Pancreas (tissue), 10 donors: ENCODE measurements around the gene SLC25A24. TPM values are rescaled to one million over a fixed set of nuclear protein-coding genes. Genes with fewer than 3 reads are reported as not detected.
A peak's percentile ranks its signal among the peaks of the same experiment; 100 is the strongest.
"Not testable (repeated sequence)": the region's sequence is repeated elsewhere in the genome, so short reads cannot be mapped to it uniquely, and the experiment has no call there.

Source experiments
- ATAC-seq, 4 donors: fragments of 200-7000 bp; cut with Tn5 transposase; one replicate each; pipeline versions ENCODE4 v1.8.0 to v1.9.1; 2020; ENCODE audit warnings: mild to moderate bottlenecking in 4 of 4, moderate library complexity in 4 of 4
- DNase-seq, 6 donors: peaks; one replicate each; pipeline ENCODE4 v3.0.0-alpha.2; 2020
- FAIRE-seq: peaks from 2 replicates; lab custom pipeline; 2012; peaks lifted over from hg19 to GRCh38; lab: Jason Lieb, UNC
- H3K27ac ChIP-seq, 4 donors: fragments of 200-600 bp; sonication (generic); 1 replicate in 3 of 4; 2 replicates in 1 of 4; pipeline versions ENCODE4 v1.5.0 to v1.8.0; 2020
- H3K27me3 ChIP-seq, 4 donors: fragments of 200-600 bp; one replicate each; pipeline ENCODE4 v1.8.0; 2021
- H3K36me3 ChIP-seq, 3 donors: fragments of 200-600 bp; sonication (generic) in 1 of 3; one replicate each; pipeline versions ENCODE4 v1.5.0 to v1.8.0; 2020 to 2021
- H3K4me1 ChIP-seq, 3 donors: fragments of 200-600 bp; one replicate each; pipeline ENCODE4 v1.8.0; 2021
- H3K4me3 ChIP-seq, 4 donors: fragments of 200-600 bp; sonication (generic) in 2 of 4; one replicate each; pipeline versions ENCODE4 v1.5.0 to v1.8.0; 2020 to 2021
- H3K9me3 ChIP-seq, 4 donors: fragments of 200-600 bp; one replicate each; pipeline ENCODE4 v1.8.0; 2021
- WGBS, 2 donors: extraction: QIAGEN DNeasy Blood & Tissue Kit; methylation state at CpG; one replicate each; pipeline ENCODE4 v1.1.7; 2013; 5-methylcytosine and 5-hydroxymethylcytosine counted together
- intact Hi-C, 3 donors: fragments of 100-400 bp; cut with DNase I; formaldehyde crosslinking; loops; one replicate each; pipeline versions ENCODE4 v1.11.1 to v1.14.2; 2022
- polyA plus RNA-seq, 2 donors: library from polyadenylated mRNA; stranded (reverse); fragments of 200-250 nt; gene quantifications; one replicate each; pipeline ENCODE4 v1.2.3, GENCODE V29; 2013
- total RNA-seq, 6 donors: library from RNA; stranded (reverse); fragmentation: NEBNext Ultra II Directional in 4 of 6; extraction: Animal tissue kit (Norgen Biotek cat#: 25700) in 4 of 6; gene quantifications; one replicate each; pipeline versions ENCODE4 v1.2.1 to v1.2.4, GENCODE V29; 2021 to 2023
- TF ChIP-seq, protein P1 (sequence below), 4 donors: fragments of 200-600 bp; sonication (generic) in 3 of 4; IDR thresholded peaks; one replicate each; pipeline versions ENCODE4 v1.5.0 to v1.8.0; 2021; ENCODE audit warnings: antibody characterized with exemption in 4 of 4
- donor health status: healthy with polysubstance abuse.
- donor health status: DM: no; HTN: no; CAD: no; lungs with moderate emphysema.
- donor health status: DM: no; HTN: no; CAD: no.
- donor health status: control.
- donor health status: control.
- donor health status: Bipolar disorder and iron deficiency.
- donor health status: DM: yes; HTN: yes; CAD: no.
- donor health status: DM: no; HTN: no; CAD: no.
- donor health status: DM: no; HTN: no; CAD: no.
- donor health status: DM: yes; HTN: yes; CAD: no.

The SLC25A24 gene
- 10 to 100 TPM in 2 of 6 donors, 1 to 10 TPM in 4; 5.1 to 16.9 (median 7.3) TPM for total RNA-seq
- polyA plus RNA-seq, result 1 to 10 TPM; 3.3 to 9.4 TPM

DNA sequence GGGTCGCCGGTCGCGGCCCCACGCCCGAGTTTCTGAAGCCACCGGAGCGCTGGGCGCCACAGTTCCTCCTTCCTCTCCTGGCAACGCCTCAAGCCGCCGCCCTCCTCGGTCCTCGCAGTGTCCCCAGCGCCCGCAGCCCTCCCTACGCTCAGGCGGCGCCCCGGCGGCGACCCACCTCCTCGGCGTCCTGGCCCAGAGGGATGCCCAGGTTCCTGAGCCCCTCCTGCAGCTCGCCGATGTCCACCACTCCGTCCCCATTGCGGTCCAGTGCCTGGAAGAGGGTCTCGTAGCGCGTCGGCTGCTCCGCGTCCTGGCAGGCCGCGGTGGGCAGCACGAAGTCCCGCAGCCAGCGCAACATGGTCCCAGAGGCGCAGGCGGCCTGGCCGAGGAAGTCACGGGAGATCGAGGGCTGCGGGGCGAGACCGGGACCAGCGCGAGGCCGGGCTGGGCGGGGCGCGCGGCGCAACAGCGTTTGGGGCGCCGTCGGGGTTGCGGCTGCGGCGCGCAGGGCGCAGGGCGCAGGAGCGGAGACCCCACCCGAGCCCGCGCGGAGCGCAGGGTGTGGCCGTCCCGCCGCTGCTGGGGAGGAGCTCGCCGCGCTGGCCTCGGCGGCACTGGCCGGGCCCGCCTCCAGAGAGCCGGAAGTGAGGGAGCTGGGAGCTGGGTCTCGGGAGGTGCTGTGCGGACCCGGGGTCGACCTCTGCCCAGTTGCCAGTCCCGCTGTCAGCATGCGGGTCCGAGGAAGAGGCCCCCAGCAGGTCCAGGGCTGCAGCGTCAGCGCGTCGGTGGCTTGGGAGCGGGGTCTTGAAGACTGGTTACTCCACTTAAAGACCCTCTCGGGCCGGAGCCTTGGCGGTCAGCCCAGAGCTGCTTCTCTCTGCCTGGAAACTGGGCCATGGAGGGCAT lies at the start of gene SLC25A24:
Gene SLC25A24, minus strand, starts transcription at position 563 of the 906 bp plus-strand sequence. Its CDS starts 205 bp downstream, at position 358.
- intact Hi-C loops, result no loop called here
- H3K9me3 ChIP-seq, result no peaks in the 10 kb centered on the region
- 0% methylated on average over 81 to 97 of the region's 97 CpGs for WGBS, 2 donors

GRCh38 chr1:108243976-108244375 lies 43.8 kb upstream of the SLC25A24 start, which contains the start of gene NBPF4:
NBPF4 (minus strand) TSS chr1:108244076; CDS start chr1:108243761, 315 bp downstream.
- H3K4me3 ChIP-seq, ATAC-seq, H3K36me3 ChIP-seq, H3K27ac ChIP-seq, H3K27me3 ChIP-seq, H3K9me3 ChIP-seq, FAIRE-seq, DNase-seq, intact Hi-C loops, H3K4me1 ChIP-seq: not testable (repeated sequence)
- no CpG with 5 or more reads among the region's 3 CpGs for WGBS, 2 donors

More for the DNA sequence above, at the start of gene SLC25A24:
- no peaks in the 10 kb centered on the region for H3K27me3 ChIP-seq
- FAIRE-seq, result no peak
- peaks cover 4 to 9% (median 7%) of the 10 kb centered on the region in 3 donors for H3K4me1 ChIP-seq
- H3K27ac ChIP-seq, result peak within 1 kb of the TSS; percentile 63 to 89 (median 74)
- peak within 1 kb of the TSS; percentile 68 to 92 (median 88) for H3K4me3 ChIP-seq
- DNase-seq, result peak; percentile 77 to 92 (median 84)
- TF ChIP-seq, protein P1, sequence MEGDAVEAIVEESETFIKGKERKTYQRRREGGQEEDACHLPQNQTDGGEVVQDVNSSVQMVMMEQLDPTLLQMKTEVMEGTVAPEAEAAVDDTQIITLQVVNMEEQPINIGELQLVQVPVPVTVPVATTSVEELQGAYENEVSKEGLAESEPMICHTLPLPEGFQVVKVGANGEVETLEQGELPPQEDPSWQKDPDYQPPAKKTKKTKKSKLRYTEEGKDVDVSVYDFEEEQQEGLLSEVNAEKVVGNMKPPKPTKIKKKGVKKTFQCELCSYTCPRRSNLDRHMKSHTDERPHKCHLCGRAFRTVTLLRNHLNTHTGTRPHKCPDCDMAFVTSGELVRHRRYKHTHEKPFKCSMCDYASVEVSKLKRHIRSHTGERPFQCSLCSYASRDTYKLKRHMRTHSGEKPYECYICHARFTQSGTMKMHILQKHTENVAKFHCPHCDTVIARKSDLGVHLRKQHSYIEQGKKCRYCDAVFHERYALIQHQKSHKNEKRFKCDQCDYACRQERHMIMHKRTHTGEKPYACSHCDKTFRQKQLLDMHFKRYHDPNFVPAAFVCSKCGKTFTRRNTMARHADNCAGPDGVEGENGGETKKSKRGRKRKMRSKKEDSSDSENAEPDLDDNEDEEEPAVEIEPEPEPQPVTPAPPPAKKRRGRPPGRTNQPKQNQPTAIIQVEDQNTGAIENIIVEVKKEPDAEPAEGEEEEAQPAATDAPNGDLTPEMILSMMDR (IDR thresholded peaks at IDR 0.05), result no peak
- ATAC-seq, result peak; percentile 96 to 98 (median 96)
- H3K36me3 ChIP-seq, result no peaks in the 10 kb centered on the region

- FAIRE-seq, H3K36me3 ChIP-seq, H3K27me3 ChIP-seq, H3K27ac ChIP-seq, intact Hi-C loops, H3K4me3 ChIP-seq, H3K9me3 ChIP-seq, DNase-seq, H3K4me1 ChIP-seq: not testable (repeated sequence)
- peak in 3 of 4 donors; percentile 49 to 57 (median 55) for ATAC-seq
- no CpG with 5 or more reads among the region's 2 CpGs for WGBS, 2 donors
Measured at GRCh38 chr1:108239426-108239825, 39.3 kb upstream of the SLC25A24 start.

- intact Hi-C loops, H3K36me3 ChIP-seq, H3K4me1 ChIP-seq, H3K4me3 ChIP-seq, H3K9me3 ChIP-seq, ATAC-seq, H3K27ac ChIP-seq, FAIRE-seq, H3K27me3 ChIP-seq, DNase-seq: not testable (repeated sequence)
- no CpG with 5 or more reads among the region's 2 CpGs for WGBS, 2 donors
Measured at GRCh38 chr1:108235308-108235707, 35.2 kb upstream of the SLC25A24 start.

GRCh38 chr1:108232183-108232582 lies 32.0 kb upstream of the SLC25A24 start:
- ATAC-seq, H3K9me3 ChIP-seq, intact Hi-C loops, DNase-seq, H3K4me3 ChIP-seq, H3K27ac ChIP-seq, H3K27me3 ChIP-seq, FAIRE-seq, H3K4me1 ChIP-seq, H3K36me3 ChIP-seq: not testable (repeated sequence)
- WGBS, 2 donors, result no CpG with 5 or more reads among the region's 3 CpGs

DNA sequence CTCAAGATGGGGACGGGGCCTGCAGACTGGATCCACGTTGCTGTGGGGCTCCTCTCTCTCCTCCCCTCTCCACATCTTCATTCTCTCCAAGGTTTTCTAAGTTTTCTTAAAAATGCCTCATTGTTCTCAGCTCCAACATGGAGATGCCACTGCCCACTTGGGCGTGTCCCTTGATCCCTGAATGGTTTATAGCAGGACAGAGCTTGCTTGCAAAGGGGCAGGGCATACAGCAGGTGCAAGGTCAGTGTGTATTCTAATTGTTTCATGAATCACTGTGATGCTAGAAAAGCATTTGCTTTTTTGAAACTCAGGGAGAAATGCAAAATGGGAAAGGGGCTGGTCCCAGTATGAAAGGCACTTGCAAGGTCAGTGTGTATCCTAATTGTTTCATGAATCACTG lies 29.8 kb upstream of the SLC25A24 start:
- H3K36me3 ChIP-seq, FAIRE-seq, H3K27me3 ChIP-seq, H3K27ac ChIP-seq, intact Hi-C loops, H3K9me3 ChIP-seq, H3K4me3 ChIP-seq, DNase-seq, ATAC-seq, H3K4me1 ChIP-seq: not testable (repeated sequence)
- WGBS, 2 donors, result no CpG with 5 or more reads among the region's 3 CpGs

DNA sequence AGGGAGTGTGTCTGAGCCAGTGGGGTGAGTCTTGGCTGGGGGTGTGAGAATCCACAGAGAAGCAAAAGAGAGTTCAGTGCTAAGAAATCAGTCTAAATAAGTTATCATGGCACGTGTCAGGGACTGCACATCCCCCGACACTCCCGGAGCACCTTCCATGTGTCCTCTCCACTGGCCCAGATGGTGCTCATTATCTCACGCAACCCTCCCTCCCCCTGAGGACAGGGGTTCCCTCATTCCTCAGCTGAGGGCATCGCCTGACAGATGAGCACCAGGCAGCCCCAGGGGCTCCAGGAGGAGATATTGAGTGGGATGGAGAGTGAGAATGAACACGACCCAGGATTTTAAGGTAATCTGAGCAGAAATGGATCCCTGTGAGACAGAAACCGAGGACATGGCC lies 27.6 kb upstream of the SLC25A24 start:
- H3K9me3 ChIP-seq, H3K4me1 ChIP-seq, FAIRE-seq, intact Hi-C loops, H3K27ac ChIP-seq, H3K36me3 ChIP-seq, DNase-seq, ATAC-seq, H3K27me3 ChIP-seq, H3K4me3 ChIP-seq: not testable (repeated sequence)
- no CpG with 5 or more reads among the region's 7 CpGs for WGBS, 2 donors

DNA sequence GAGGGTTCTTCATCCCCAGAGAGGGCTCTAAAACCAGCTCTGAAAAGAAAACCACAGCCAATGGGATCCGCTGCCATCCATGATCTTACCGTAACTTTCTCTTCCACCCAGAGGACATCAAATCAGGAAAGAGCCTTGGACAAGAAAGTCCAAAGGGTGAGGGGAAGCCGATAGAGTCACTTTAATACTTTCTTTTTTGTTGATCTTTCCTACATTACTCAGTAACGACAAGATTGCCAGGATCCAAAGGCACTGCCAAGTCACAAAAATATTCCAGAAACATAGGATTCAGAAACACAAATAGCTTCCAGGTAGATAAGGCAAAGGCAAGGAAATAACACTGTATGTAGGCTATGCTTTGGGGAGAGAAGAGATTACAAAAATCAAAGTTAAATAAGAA lies 26.7 kb upstream of the SLC25A24 start:
- not testable (repeated sequence) for ATAC-seq, H3K27ac ChIP-seq

GRCh38 chr1:108223226-108223625 lies 23.1 kb upstream of the SLC25A24 start:
- H3K27me3 ChIP-seq, FAIRE-seq, H3K4me3 ChIP-seq, DNase-seq, H3K36me3 ChIP-seq, intact Hi-C loops, H3K27ac ChIP-seq, H3K4me1 ChIP-seq, H3K9me3 ChIP-seq, ATAC-seq: not testable (repeated sequence)
- WGBS, 2 donors, result 69 to 70% methylated on average over 7 of the region's 7 CpGs

More for the DNA sequence above, 26.7 kb upstream of the SLC25A24 start:
- H3K9me3 ChIP-seq, intact Hi-C loops, H3K4me3 ChIP-seq, H3K4me1 ChIP-seq, DNase-seq, H3K27me3 ChIP-seq, H3K36me3 ChIP-seq, FAIRE-seq: not testable (repeated sequence)
- 10 to 25% methylated on average over 1 to 2 of the region's 4 CpGs for WGBS, 2 donors

DNA sequence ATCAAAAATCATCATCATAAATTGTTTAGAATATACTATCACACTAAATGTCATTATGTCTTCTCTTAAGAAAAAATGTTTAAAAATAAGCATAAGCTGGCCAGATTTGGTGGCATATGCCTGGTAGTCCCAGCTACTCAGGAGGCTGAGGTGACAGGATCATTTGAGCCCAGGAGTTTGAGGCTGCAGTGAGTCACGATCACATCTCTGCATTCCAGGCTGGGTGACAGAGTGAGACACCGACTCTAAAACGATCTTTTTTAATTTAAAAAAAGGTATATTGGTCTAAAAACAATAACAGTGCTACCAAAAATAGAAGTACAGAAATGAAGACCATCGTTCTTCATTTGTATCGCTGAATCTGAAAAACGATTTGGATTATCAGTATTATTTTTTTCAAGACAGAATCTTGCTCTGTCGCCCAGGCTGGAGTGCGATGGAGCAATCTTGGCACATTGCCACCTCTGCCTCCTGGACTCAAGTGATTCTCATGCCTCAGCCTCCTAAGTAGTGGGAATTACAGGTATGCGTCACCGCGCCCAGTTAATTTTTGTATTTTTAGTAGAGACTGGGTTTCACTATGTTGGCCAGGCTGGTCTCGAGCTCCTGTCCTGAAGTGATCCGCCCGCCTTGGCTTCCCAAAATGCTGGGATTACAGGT lies 17.5 kb upstream of the SLC25A24 start:
- H3K27me3 ChIP-seq, H3K27ac ChIP-seq, H3K4me3 ChIP-seq, H3K9me3 ChIP-seq, DNase-seq, ATAC-seq, H3K36me3 ChIP-seq, FAIRE-seq, H3K4me1 ChIP-seq, intact Hi-C loops: not testable (repeated sequence)
- 72 to 75% methylated on average over 14 of the region's 14 CpGs for WGBS, 2 donors
